Stimulated activated CD4-positive, alpha-beta T cell treated with anti-CD3 and anti-CD28 coated beads, Interleukin-12 subunit alpha, Interleukin-12 subunit beta, amount 100 ng/mL, for 48 hours (primary cell): ENCODE measurements around the gene CT47B1.
"Not testable (repeated sequence)": the region's sequence is repeated elsewhere in the genome, so short reads cannot be mapped to it uniquely, and the experiment has no call there.

Experiments used
- DNase-seq, 3 donors: peaks; one replicate each; pipeline ENCODE4 v3.0.0-alpha.2; 2020; ENCODE audit warnings: low read depth in 2 of 3, low spot score in 1 of 3

CT47B1 gene

DNA sequence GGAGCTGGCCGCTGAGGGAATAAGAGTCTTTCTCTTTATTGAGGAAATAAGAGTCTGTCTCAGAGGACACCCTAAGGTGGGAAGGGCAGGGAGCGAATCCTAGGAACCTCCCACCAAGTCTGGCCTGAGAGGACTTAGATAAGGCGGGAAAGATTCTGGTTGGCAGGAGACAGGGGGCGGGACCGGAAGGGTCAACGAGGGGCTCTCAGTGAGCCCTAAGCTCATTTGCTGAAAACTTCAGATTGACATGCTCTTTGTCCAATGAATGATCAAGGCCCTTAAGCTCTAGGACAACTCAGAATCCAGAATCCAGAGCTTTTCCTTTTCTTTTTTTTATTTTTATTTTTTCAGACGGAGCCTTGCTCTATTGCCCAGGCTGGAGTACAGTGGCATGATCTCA, at the start of gene CT47B1:
Gene CT47B1, minus strand, starts transcription at position 101 of the 400 bp plus-strand sequence. CDS start 196 bp downstream, outside the sequence.
- not testable (repeated sequence) for DNase-seq

DNA sequence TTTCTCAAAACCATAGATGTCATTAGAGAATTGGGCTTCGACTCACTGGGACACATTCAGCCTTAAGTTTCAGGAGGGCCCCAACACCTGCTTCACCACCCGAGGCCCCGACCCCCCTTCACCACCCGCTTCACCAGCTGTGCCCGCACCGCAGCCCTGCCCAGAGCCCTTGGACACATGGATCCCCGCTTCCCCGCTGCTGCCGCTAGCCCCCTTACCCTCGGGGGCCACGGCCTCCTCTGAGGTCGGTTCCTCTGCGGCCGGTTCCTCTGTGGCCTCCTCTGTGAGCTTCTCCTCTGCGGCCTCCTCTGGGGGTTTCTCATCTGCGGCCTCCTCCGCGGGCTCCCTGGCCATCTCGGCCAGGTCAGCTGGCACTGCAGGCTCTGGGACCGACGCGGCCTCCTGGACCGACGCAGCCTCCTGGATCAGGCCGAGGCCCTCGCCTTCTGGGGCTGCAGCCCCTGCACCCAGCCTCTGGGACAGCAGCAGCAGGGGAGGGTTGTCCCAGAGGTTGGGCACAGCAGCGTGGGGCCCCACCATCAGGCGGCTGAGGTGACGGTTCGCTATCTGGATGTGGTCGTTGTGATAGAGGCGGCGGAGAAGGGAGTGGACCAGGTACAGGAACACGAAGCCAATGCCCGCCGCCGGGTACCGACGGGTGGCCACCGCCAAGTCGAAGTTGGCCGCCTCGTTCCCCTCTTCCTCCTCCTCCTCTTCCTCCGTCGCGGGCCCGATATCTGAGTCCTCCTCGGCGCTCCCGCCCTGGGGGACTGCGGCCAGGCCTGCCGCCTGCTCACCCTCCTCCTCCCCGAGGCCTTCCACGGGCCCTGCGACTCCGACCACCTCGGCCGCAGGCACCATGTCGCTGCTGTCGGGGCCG, 748 bp downstream of the CT47B1 start:
- no peak for DNase-seq

DNA sequence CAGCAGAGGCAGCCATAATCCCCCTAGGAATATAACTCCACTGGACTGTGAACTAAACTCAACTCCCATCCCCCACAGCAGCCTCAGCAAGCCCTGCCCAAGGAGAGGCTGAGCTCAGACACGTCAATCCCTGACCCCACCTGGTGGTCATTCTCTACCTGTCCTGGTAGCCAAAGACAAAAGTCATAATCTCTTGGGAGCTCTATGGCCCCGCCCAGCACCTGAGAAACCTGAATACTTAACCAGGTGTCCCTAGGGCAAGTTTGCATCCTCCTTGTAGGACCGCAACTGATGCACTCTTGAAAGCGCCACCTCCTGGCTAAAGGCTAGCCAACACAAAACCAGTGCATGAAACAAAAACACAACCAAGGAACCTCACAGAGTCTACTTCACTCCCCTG, 18.4 kb downstream of the CT47B1 start:
- no peak for DNase-seq

DNA sequence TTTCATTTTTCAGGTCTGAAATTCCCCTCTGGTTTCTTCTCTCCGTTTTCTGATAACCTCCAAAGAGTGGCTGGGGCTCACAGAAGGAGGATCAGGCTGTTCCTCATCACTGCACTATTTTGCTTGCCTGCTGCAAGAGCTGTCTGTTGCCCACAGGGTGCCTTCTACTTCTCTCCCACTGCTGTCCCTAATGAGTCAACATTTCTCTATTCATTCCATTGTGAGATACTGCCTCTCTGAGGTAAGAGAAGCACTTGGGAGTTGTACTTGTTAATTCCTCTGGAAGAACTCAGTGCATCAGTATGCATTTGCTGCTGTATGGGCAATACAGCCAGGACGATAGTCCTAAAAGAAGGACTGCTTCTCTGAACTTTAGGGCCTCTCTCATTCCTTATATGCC, 34.8 kb downstream of the CT47B1 start:
- DNase-seq: no peak

DNA sequence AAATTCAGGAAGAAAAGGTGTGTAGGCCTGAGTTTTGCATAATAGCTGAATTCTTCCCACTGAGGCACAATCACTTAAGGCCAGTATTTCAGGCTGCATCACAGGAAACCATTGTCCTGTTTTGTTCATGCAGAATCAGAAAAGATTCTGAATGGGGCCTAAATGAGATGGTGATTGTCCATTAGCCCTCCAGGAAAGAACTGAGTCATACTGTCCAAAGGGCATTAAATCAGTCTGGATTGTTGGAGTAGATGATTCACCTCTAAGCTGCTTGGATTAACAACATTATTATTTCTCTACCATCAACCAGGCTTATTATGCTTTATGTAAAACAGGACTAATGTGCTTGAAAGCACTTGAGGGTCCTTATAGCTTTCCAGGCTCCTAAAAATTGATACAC, 36.2 kb downstream of the CT47B1 start:
- DNase-seq: no peak

DNA sequence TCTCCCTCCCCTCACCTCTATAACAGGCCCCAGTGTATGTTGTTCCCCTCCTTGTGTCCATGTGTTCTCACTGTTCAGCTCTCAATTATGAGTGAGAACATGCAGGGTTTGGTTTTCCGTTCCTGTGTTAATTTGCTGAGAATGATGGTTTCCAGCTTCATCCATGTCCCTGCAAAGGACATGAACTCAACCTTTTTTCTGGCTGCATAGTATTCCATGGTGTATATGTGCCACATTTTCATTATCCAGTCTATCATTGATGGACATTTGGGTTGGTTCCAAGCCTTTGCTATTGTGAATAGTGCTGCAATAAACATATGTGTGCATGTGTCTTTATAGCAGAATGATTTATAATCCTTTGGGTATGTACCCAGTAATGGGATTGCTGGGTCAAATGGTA, 48.5 kb downstream of the CT47B1 start:
- DNase-seq: not testable (repeated sequence)

DNA sequence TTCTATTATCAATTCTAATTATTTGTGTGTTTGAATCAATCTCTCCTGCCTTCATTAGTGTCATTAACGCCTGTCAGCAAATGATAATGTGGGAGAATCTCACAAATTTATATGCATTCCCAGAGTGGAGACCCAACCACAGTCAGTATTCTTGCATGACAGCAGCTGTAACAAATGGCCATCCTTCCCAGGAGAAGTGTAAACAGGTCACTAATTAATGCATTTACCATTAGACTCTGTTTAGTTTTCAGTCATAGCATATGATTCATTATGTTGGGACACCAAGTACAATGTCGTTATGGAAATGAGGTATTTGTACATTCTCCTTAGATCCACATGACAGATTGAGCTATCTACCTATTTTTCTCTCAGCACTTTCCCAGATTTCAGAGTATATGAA, 50.5 kb downstream of the CT47B1 start:
- no peak for DNase-seq

DNA sequence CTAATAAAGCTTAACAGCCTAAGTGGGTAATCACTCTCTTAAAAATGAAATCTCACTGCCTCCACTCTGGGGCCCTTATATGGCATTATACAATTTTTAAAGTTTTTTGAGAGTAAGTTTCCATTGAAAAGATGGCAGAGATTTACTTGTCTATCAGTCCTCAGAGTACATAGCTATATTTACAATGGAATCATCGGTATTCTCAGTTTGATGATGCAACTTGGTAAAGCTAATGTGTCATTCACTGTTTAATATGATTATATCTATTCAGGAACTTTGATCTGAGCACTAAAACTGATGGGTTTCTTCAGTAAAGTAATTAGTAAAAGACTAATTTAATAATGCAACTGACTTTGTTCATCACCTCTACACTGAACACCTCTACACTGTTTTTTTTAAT, 51.6 kb downstream of the CT47B1 start:
- DNase-seq: no peak

DNA sequence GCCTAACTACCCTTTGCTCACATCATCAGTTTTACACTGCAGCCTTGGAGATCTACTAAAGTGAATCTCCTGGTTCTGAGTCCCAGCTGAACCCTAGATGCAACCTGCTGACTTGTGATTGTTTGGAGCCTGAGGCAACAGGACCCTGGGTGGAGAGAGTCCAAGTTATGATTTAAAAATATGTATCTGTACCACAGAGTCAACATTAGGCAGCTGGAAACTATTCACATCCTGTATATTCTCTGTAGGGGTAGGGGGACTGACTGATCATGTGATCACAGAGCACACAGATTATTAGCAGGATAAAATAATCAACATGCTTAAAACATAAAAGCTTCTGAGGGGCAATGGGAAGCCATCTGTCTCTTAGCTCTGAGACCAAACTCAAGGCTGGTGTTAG, 52.1 kb downstream of the CT47B1 start:
- DNase-seq: no peak
